CD14-positive monocyte (primary cell): ENCODE data around the gene CD4. TPM values are rescaled to one million over a fixed set of nuclear protein-coding genes. Genes with fewer than 3 reads are reported as not detected.

Experiments used
- DNase-seq, 3 donors: peaks; one replicate each; pipeline ENCODE4 v3.0.0-alpha.2; 2011 to 2022
- H2AFZ ChIP-seq: 2 replicates; pipeline ENCODE4 v1.6.0; 2012; ENCODE audit warnings: mild to moderate bottlenecking, low read depth, low read length, inconsistent platforms; ENCODE audit not compliant: insufficient read depth, poor library complexity, severe bottlenecking
- H3K27ac ChIP-seq, 2 donors: 1 replicate in 1 of 2; 2 replicates in 1 of 2; pipeline ENCODE4 v1.5.1; 2012 to 2013; ENCODE audit warnings: low read length in 2 of 2, control low read depth in 1 of 2, inconsistent platforms in 1 of 2, low read depth in 1 of 2, mild to moderate bottlenecking in 1 of 2
- H3K27me3 ChIP-seq, 2 donors: one replicate each; pipeline versions ENCODE4 v1.6.0 to v1.6.1; 2011 to 2013; ENCODE audit warnings: low read length in 2 of 2; ENCODE audit not compliant: control insufficient read depth in 2 of 2, insufficient read depth in 2 of 2
- H3K36me3 ChIP-seq, 2 donors: replicated peaks in 1 of 2; 1 replicate in 1 of 2; 2 replicates in 1 of 2; pipeline versions ENCODE4 v1.5.1 to v1.6.1; 2012 to 2013; ENCODE audit warnings: low read length in 2 of 2, control low read depth in 1 of 2, inconsistent platforms in 1 of 2, mild to moderate bottlenecking in 1 of 2; ENCODE audit not compliant: insufficient read depth in 2 of 2, control insufficient read depth in 1 of 2
- H3K4me1 ChIP-seq, 2 donors: 1 replicate in 1 of 2; 2 replicates in 1 of 2; pipeline versions ENCODE4 v1.5.1 to v1.6.1; 2012 to 2013; ENCODE audit warnings: low read length in 2 of 2, control low read depth in 1 of 2, inconsistent platforms in 1 of 2, mild to moderate bottlenecking in 1 of 2, moderate library complexity in 1 of 2; ENCODE audit not compliant: insufficient read depth in 2 of 2, control insufficient read depth in 1 of 2
- H3K4me2 ChIP-seq: replicated peaks from 2 replicates; pipeline ENCODE3; 2012; ENCODE audit warnings: low read length, moderate library complexity, mild to moderate bottlenecking; ENCODE audit not compliant: poor library complexity, severe bottlenecking; ENCODE audit errors: extremely low read depth
- H3K4me3 ChIP-seq, 3 experiments: fragments of 200-600 bp in 1 of 3; sonication (generic) in 1 of 3; replicated peaks in 1 of 3; 1 replicate in 2 of 3; 2 replicates in 1 of 3; pipeline ENCODE4 v1.5.1; 2011 to 2013; ENCODE audit warnings: low read length in 3 of 3, mild to moderate bottlenecking in 3 of 3, control low read depth in 2 of 3, low read depth in 2 of 3, inconsistent platforms in 1 of 3, moderate library complexity in 1 of 3
- H3K79me2 ChIP-seq: 2 replicates; pipeline ENCODE4 v1.6.0; 2012; ENCODE audit warnings: mild to moderate bottlenecking, control low read depth, inconsistent platforms, low read length, moderate library complexity; ENCODE audit not compliant: insufficient read depth
- H3K9ac ChIP-seq: 2 replicates; pipeline ENCODE4 v1.6.0; 2017; ENCODE audit warnings: low read length, mild to moderate bottlenecking; ENCODE audit not compliant: insufficient read depth, poor library complexity, severe bottlenecking
- H3K9me3 ChIP-seq, 2 donors: replicated peaks in 1 of 2; 1 replicate in 1 of 2; 2 replicates in 1 of 2; pipeline versions ENCODE4 v1.5.1 to v1.6.1; 2012 to 2013; ENCODE audit warnings: low read length in 2 of 2, control low read depth in 1 of 2; ENCODE audit not compliant: control insufficient read depth in 1 of 2, insufficient read depth in 1 of 2
- H4K20me1 ChIP-seq: 2 replicates; pipeline ENCODE4 v1.6.0; 2012; ENCODE audit warnings: mild to moderate bottlenecking, low read length, control low read depth, moderate library complexity; ENCODE audit not compliant: insufficient read depth
- H3K27ac Mint-ChIP-seq, 7 donors: one replicate each; pipeline ENCODE4 v1.8.0; 2020; ENCODE audit warnings: mild to moderate bottlenecking in 7 of 7, mixed read lengths in 7 of 7, moderate library complexity in 6 of 7, inconsistent platforms in 2 of 7
- H3K27me3 Mint-ChIP-seq, 3 donors: one replicate each; pipeline ENCODE4 v1.8.0; 2021 to 2022; ENCODE audit warnings: low read depth in 3 of 3, mild to moderate bottlenecking in 3 of 3, mixed read lengths in 3 of 3, moderate library complexity in 3 of 3, inconsistent platforms in 1 of 3
- H3K36me3 Mint-ChIP-seq, 2 donors: one replicate each; pipeline ENCODE4 v1.8.0; 2020; ENCODE audit warnings: mixed read lengths in 2 of 2, inconsistent platforms in 1 of 2, mild to moderate bottlenecking in 1 of 2
- H3K4me1 Mint-ChIP-seq: one replicate; pipeline ENCODE4 v1.8.0; 2020; ENCODE audit warnings: mild to moderate bottlenecking, mixed read lengths
- H3K4me3 Mint-ChIP-seq, 2 donors: one replicate each; pipeline ENCODE4 v1.8.0; 2020; ENCODE audit warnings: mild to moderate bottlenecking in 2 of 2, mixed read lengths in 2 of 2, moderate library complexity in 1 of 2
- H3K9me3 Mint-ChIP-seq, 7 donors: one replicate each; pipeline ENCODE4 v1.8.0; 2020 to 2022; ENCODE audit warnings: mixed read lengths in 7 of 7, mild to moderate bottlenecking in 6 of 7, moderate library complexity in 6 of 7, inconsistent platforms in 2 of 7
- CTCF ChIP-seq: fragments of 200-600 bp; IDR thresholded peaks from one replicate; pipeline ENCODE4 v1.8.0; 2022; ENCODE audit warnings: antibody characterized with exemption, mild to moderate bottlenecking
- WGBS: methylation state at CpG from one replicate; pipeline ENCODE4 v1.1.5; 2013; ENCODE audit warnings: missing lambda C conversion rate; ENCODE audit not compliant: insufficient coverage; 5-methylcytosine and 5-hydroxymethylcytosine counted together
- intact Hi-C, 2 donors: fragments of 100-400 bp; cut with micrococcal nuclease; formaldehyde crosslinking; loops; one replicate each; pipeline versions ENCODE4 v1.15.0 to v1.15.1; 2023
- polyA plus RNA-seq, 3 donors: library from polyadenylated mRNA; depleted of rRNA in 1 of 3; unstranded in 2 of 3; stranded (reverse) in 1 of 3; fragments of 300-500 nt in 2 of 3; fragments of >200 nt in 1 of 3; fragmentation: Illumina TruSeq in 2 of 3; gene quantifications; 1 replicate in 2 of 3; 2 replicates in 1 of 3; pipeline ENCODE4 v1.2.3, GENCODE V29; 2012 to 2021

CD4 gene
- polyA plus RNA-seq, 3 donors = 261 to 371 (median 269) TPM

- intact Hi-C loops = loop anchor here (5.0 kb wide), 2 partner anchors 35 to 40 kb away; partner anchors contain the start of genes MLF2 (in 1 of the 2) and P3H3 (in 1 of the 2)
- Histone ChIP-seq H3K4me1 (peaks cover 50 to 57% of the 10 kb centered on the region in 2 donors), H3K27ac (peak overlapping the region; percentile 94), H3K9me3 (no peaks in the 10 kb centered on the region), H2AFZ (peak overlapping the region; percentile 83), H3K36me3 (peaks cover 25 to 36% of the 10 kb centered on the region in 2 donors), H4K20me1 (peaks cover 50% of the 10 kb centered on the region), H3K4me3 (peak overlapping the region; percentile 65 to 97 (median 96)), H3K27me3 (no peaks in the 10 kb centered on the region), H3K4me2 (peak overlapping the region; percentile 85), H3K79me2 (peaks cover 75% of the 10 kb centered on the region), H3K9ac (peak overlapping the region; percentile 75)
- Mint-ChIP-seq H3K27me3 (peaks cover 0 to 2% (median 0%) of the 10 kb centered on the region in 3 donors), H3K4me3 (peak overlapping the region; percentile 94 to 100), H3K4me1 (peaks cover 56% of the 10 kb centered on the region), H3K36me3 (peaks cover 39 to 43% of the 10 kb centered on the region in 2 donors), H3K9me3 (peaks cover 0 to 2% (median 0%) of the 10 kb centered on the region in 7 donors), H3K27ac (peak overlapping the region; percentile 96 to 99 (median 98))
- DNase-seq = peak; percentile 82 to 90 (median 87)
- WGBS = 3% methylated on average over 9 of the region's 12 CpGs
- TF ChIP-seq CTCF = no peak
These were observed 3.3 kb downstream of the CD4 start for GRCh38 chr12:6792522-6793201.

GRCh38 chr12:6795088-6795487 lies 5.8 kb downstream of the CD4 start:
- H3K4me3 ChIP-seq = no peak overlapping the region
- Mint-ChIP-seq H3K4me1 (peaks cover 41% of the 10 kb centered on the region), H3K4me3 (no peak overlapping the region), H3K27ac (no peak overlapping the region), H3K36me3 (peaks cover 56 to 65% of the 10 kb centered on the region in 2 donors), H3K9me3 (peaks cover 0 to 2% (median 0%) of the 10 kb centered on the region in 7 donors), H3K27me3 (peaks cover 0 to 2% (median 1%) of the 10 kb centered on the region in 3 donors)
- no CpG with 5 or more reads among the region's 2 CpGs for WGBS
- no peak for TF ChIP-seq CTCF
- intact Hi-C loops = no loop called here
- H3K27me3 ChIP-seq = no peaks in the 10 kb centered on the region
- no peak overlapping the region for H3K9ac ChIP-seq
- no peak overlapping the region for H3K4me2 ChIP-seq
- H3K27ac ChIP-seq = peak overlapping the region in 1 of 2 donors; percentile 23
- no peak for DNase-seq
- H3K9me3 ChIP-seq = no peaks in the 10 kb centered on the region
- H4K20me1 ChIP-seq = peaks cover 74% of the 10 kb centered on the region
- H3K79me2 ChIP-seq = peaks cover 66% of the 10 kb centered on the region
- peaks cover 34 to 38% of the 10 kb centered on the region in 2 donors for H3K4me1 ChIP-seq
- no peak overlapping the region for H2AFZ ChIP-seq
- H3K36me3 ChIP-seq = peaks cover 36 to 58% of the 10 kb centered on the region in 2 donors
